Smooth muscle cell (in vitro differentiated cells): ENCODE results near the gene ZCCHC17. TPM values are rescaled to one million over a fixed set of nuclear protein-coding genes. Genes with fewer than 3 reads are reported as not detected.

Experiments used
- DNase-seq: peaks from one replicate; lab custom pipeline; 2025; ENCODE audit not compliant: unreplicated experiment; lab: John Stamatoyannopoulos, UW
- H2AFZ ChIP-seq: fragments of 200-600 bp; sonication (generic); 2 replicates; pipeline ENCODE4 v1.6.0; 2016; ENCODE audit warnings: antibody characterized with exemption, low read depth, mild to moderate bottlenecking
- H3F3A ChIP-seq: fragments of 200-600 bp; sonication (generic); 2 replicates; pipeline ENCODE4 v1.6.0; 2017; ENCODE audit warnings: antibody characterized with exemption, low read depth
- H3K27ac ChIP-seq: fragments of 200-600 bp; sonication (generic); 2 replicates; pipeline ENCODE4 v1.5.1; 2016; ENCODE audit warnings: low read depth, mild to moderate bottlenecking
- H3K27me3 ChIP-seq: fragments of 200-600 bp; sonication (generic); 2 replicates; pipeline ENCODE4 v1.6.1; 2016; ENCODE audit warnings: low read depth, mild to moderate bottlenecking
- H3K36me3 ChIP-seq: fragments of 200-600 bp; sonication (generic); 2 replicates; pipeline ENCODE4 v1.5.1; 2016; ENCODE audit warnings: low read depth
- H3K4me1 ChIP-seq: fragments of 200-600 bp; sonication (generic); 2 replicates; pipeline ENCODE4 v1.5.1; 2016; ENCODE audit warnings: low read depth
- H3K4me2 ChIP-seq: fragments of 200-600 bp; sonication (generic); 2 replicates; pipeline ENCODE4 v1.6.0; 2016; ENCODE audit warnings: mild to moderate bottlenecking
- H3K4me3 ChIP-seq: fragments of 200-600 bp; sonication (generic); 2 replicates; pipeline ENCODE4 v1.5.1; 2016; ENCODE audit warnings: mild to moderate bottlenecking
- H3K79me2 ChIP-seq: fragments of 200-600 bp; sonication (generic); 2 replicates; pipeline ENCODE4 v1.6.0; 2016; ENCODE audit warnings: low read depth, mild to moderate bottlenecking
- H3K9ac ChIP-seq: fragments of 200-600 bp; sonication (generic); 2 replicates; pipeline ENCODE4 v1.6.0; 2016; ENCODE audit warnings: low read depth
- H3K9me3 ChIP-seq: fragments of 200-600 bp; sonication (generic); replicated peaks from 2 replicates; pipeline ENCODE4 v1.5.1; 2016; ENCODE audit warnings: low read depth
- H4K20me1 ChIP-seq: fragments of 200-600 bp; sonication (generic); 2 replicates; pipeline ENCODE4 v1.6.0; 2016; ENCODE audit warnings: low read depth
- WGBS: methylation state at CpG from one replicate; pipeline ENCODE4 v1.1.7; 2016; ENCODE audit warnings: low lambda C conversion rate; 5-methylcytosine and 5-hydroxymethylcytosine counted together
- polyA plus RNA-seq: library from polyadenylated mRNA; unstranded; fragments of >200 nt; fragmentation: Nextera tagmentation; extraction: Ambion mirVana; gene quantifications from 2 replicates; pipeline ENCODE4 v1.2.1, GENCODE V29; 2016
- total RNA-seq: library from RNA; depleted of rRNA; stranded (reverse); fragments of >200 nt; gene quantifications from 2 replicates; pipeline ENCODE4 v1.2.3, GENCODE V29; 2014
- TF ChIP-seq, protein P1 (sequence below): fragments of 200-600 bp; sonication (generic); IDR thresholded peaks from 2 replicates; pipeline ENCODE4 v1.5.1; 2017; ENCODE audit warnings: borderline replicate concordance, mild to moderate bottlenecking, antibody characterized with exemption; ENCODE audit not compliant: insufficient read depth, poor library complexity, severe bottlenecking

ZCCHC17 gene
- total and polyA plus RNA-seq, 2 experiments from 2014 or later, result 34.2 to 47.3 TPM

DNA sequence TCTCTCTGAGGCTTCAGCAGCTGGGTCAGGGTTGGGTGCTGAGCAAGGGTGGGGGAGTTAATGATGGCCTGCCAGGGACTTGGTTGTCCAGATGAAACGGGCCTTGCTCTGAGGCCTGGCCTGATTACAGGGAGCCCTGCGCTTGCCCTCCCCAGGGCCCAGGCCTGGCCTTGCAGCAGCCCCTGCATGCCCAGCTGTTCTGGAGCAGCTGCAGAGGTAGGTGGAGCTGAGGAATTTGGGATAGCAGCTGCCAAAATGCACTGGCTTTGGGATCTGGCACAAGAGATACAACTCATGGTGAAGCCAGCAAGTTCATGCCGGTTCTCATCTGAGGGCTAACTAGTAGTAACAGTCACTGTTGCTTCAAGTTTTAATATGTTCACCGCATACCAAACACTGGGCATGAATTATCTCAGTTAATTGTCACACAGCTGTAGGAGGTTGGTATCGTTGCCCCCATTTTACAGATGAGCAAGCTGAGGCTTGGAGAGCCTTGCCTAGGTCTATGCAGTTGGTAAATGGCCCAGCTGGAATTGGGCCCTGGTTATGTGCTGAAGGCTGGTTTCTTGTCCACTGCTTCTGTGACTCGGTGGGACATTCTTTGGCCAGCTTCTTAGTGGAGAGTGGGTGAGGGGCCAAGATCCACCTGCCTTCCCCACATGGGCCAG lies 108.9 kb downstream of the ZCCHC17 start:
- no peaks in the 10 kb centered on the region for H3F3A ChIP-seq
- no peaks in the 10 kb centered on the region for H3K79me2 ChIP-seq
- no peak overlapping the region for H3K9ac ChIP-seq
- H3K27ac ChIP-seq, result no peak overlapping the region
- no peaks in the 10 kb centered on the region for H3K4me1 ChIP-seq
- no peaks in the 10 kb centered on the region for H4K20me1 ChIP-seq
- H2AFZ ChIP-seq, result no peak overlapping the region
- no peak overlapping the region for H3K4me3 ChIP-seq
- H3K36me3 ChIP-seq, result no peaks in the 10 kb centered on the region
- TF ChIP-seq, protein P1, sequence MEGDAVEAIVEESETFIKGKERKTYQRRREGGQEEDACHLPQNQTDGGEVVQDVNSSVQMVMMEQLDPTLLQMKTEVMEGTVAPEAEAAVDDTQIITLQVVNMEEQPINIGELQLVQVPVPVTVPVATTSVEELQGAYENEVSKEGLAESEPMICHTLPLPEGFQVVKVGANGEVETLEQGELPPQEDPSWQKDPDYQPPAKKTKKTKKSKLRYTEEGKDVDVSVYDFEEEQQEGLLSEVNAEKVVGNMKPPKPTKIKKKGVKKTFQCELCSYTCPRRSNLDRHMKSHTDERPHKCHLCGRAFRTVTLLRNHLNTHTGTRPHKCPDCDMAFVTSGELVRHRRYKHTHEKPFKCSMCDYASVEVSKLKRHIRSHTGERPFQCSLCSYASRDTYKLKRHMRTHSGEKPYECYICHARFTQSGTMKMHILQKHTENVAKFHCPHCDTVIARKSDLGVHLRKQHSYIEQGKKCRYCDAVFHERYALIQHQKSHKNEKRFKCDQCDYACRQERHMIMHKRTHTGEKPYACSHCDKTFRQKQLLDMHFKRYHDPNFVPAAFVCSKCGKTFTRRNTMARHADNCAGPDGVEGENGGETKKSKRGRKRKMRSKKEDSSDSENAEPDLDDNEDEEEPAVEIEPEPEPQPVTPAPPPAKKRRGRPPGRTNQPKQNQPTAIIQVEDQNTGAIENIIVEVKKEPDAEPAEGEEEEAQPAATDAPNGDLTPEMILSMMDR, result no peak
- H3K4me2 ChIP-seq, result no peak overlapping the region
- no peak for DNase-seq
- no peaks in the 10 kb centered on the region for H3K9me3 ChIP-seq
- H3K27me3 ChIP-seq, result no peaks in the 10 kb centered on the region
- 94% methylated on average over 6 of the region's 6 CpGs for WGBS

DNA sequence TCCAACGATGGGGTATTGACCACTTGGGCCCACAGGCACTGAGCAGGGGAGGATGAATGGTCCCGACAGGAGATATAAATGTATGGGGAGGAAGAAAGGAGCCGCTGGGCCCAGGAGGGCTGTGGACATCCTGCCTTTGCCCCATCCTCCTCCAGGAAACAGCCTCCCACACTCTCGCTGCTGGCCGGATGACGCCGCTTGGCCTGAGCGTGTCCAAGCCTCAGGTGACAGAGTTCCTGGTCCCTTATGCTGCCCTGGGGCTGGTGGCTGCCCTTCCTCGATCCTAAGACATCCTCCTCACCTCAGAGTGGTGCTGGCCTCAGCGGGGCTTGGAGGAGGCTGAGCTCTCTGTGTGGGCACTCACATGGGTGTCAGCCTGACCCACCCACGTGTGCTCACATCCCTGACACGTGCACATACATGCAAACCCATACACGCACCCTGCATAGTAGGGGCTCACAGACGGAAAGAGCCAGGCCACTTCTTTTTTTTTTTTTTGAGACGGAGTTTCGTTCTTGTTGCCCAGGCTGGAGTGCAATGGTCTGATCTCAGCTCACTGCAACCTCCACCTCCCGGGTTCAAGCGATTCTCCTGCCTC lies 110.3 kb downstream of the ZCCHC17 start:
- Histone ChIP-seq H3K4me1 (no peaks in the 10 kb centered on the region), H3K9me3 (no peaks in the 10 kb centered on the region), H3F3A (no peaks in the 10 kb centered on the region), H3K27ac (no peak overlapping the region), H3K79me2 (no peaks in the 10 kb centered on the region), H3K4me2 (no peak overlapping the region), H3K36me3 (no peaks in the 10 kb centered on the region), H3K27me3 (peaks cover 3% of the 10 kb centered on the region), H2AFZ (no peak overlapping the region), H3K4me3 (no peak overlapping the region), H4K20me1 (no peaks in the 10 kb centered on the region), H3K9ac (no peak overlapping the region)
- TF ChIP-seq, protein P1, result no peak
- no peak for DNase-seq
- 82% methylated on average over 18 of the region's 18 CpGs for WGBS

DNA sequence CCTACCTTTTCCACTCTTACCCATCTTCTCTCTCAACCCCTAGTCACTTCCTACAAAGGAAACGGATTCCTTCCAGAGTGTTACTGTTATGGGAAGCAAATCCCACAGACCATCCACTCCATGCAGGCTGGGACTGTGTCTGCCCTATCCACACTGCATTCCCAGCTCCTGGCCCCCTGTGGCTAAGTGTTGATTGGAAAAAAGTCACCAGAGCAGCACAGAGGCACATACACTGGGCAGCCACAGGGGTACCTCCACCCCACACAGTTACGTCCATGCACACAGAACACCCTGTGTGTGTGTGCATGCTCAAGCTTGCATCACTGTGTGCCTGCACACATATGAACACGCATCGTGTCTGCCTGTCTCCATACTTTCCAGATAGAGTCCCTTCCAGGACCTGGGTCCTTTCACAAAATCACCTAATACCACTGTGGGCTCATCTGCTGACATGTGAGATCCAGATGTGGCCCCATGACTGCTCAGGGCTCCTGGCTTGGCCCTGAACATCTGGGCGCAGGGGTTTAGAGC lies 112.0 kb downstream of the ZCCHC17 start:
- Histone ChIP-seq H3K4me3 (no peak overlapping the region), H4K20me1 (no peaks in the 10 kb centered on the region), H3F3A (no peaks in the 10 kb centered on the region), H3K4me2 (no peak overlapping the region), H2AFZ (no peak overlapping the region), H3K9ac (no peak overlapping the region), H3K27ac (no peak overlapping the region), H3K27me3 (peaks cover 10% of the 10 kb centered on the region), H3K79me2 (no peaks in the 10 kb centered on the region), H3K4me1 (peaks cover 4% of the 10 kb centered on the region), H3K9me3 (no peaks in the 10 kb centered on the region), H3K36me3 (no peaks in the 10 kb centered on the region)
- no peak for DNase-seq
- 98% methylated on average over 5 of the region's 5 CpGs for WGBS
- TF ChIP-seq, protein P1, result no peak
